IMR-90 (cell line): ENCODE results near the gene SLC7A6. TPM values are rescaled to one million over a fixed set of nuclear protein-coding genes. Genes with fewer than 3 reads are reported as not detected.

ENCODE experiments used
- ATAC-seq: fragments of 200-7000 bp; cut with Tn5 transposase; 2 replicates; pipeline ENCODE4 v1.9.1; 2020; ENCODE audit warnings: low read depth, mild to moderate bottlenecking, moderate library complexity
- BruUV-seq: library from RNA; stranded (reverse); fragments of 400-500 nt; replicated peaks from 2 replicates; lab custom pipeline; 2021; lab: Mats Ljungman, UMichigan
- CTCF ChIA-PET: fragments of 300-600 bp; formaldehyde crosslinking; extraction: SDS; loops from one replicate; lab custom pipeline; 2021; ENCODE audit warnings: antibody characterized with exemption; lab: Yijun Ruan, JAX
- POLR2A ChIA-PET: fragments of 300-600 bp; sonication (Branson Sonifier 250); formaldehyde crosslinking; loops from one replicate; lab custom pipeline; 2022; ENCODE audit warnings: antibody characterized with exemption; ENCODE audit not compliant: unreplicated experiment; lab: Charles Lee
- DNase-seq: peaks from one replicate; pipeline ENCODE4 v3.0.0; 2013
- H2AFZ ChIP-seq: replicated peaks from 2 replicates; pipeline ENCODE3; 2013; ENCODE audit warnings: low read length, mild to moderate bottlenecking; ENCODE audit not compliant: poor library complexity
- H2AK5ac ChIP-seq: 2 replicates; pipeline ENCODE4 v1.6.1; 2013; ENCODE audit warnings: low read depth, low read length, inconsistent platforms
- H2AK9ac ChIP-seq: replicated peaks from 2 replicates; pipeline ENCODE3; 2013; ENCODE audit warnings: mild to moderate bottlenecking, low read depth, low read length, moderate library complexity; ENCODE audit not compliant: poor library complexity
- H2BK120ac ChIP-seq: 2 replicates; pipeline ENCODE4 v1.6.1; 2013; ENCODE audit warnings: low read depth, low read length, inconsistent platforms
- H2BK15ac ChIP-seq: 3 replicates; pipeline ENCODE4 v1.6.1; 2013; ENCODE audit warnings: low read depth, low read length, inconsistent platforms
- H2BK20ac ChIP-seq: 2 replicates; pipeline ENCODE4 v1.6.1; 2013; ENCODE audit warnings: low read depth, mild to moderate bottlenecking, inconsistent platforms, low read length, moderate library complexity
- H2BK5ac ChIP-seq: 2 replicates; pipeline ENCODE4 v1.6.1; 2013; ENCODE audit warnings: mild to moderate bottlenecking, low read depth, low read length, inconsistent platforms; ENCODE audit not compliant: poor library complexity, severe bottlenecking
- H3K14ac ChIP-seq: replicated peaks from 2 replicates; pipeline ENCODE4 v1.6.1; 2013; ENCODE audit warnings: low read depth, low read length, inconsistent platforms
- H3K18ac ChIP-seq: 2 replicates; pipeline ENCODE4 v1.6.1; 2013; ENCODE audit warnings: low read depth, low read length, control low read depth
- H3K23ac ChIP-seq: 2 replicates; pipeline ENCODE4 v1.6.1; 2013; ENCODE audit warnings: low read depth, low read length, inconsistent platforms
- H3K27ac ChIP-seq: 2 replicates; pipeline ENCODE4 v1.5.1; 2013; ENCODE audit warnings: mild to moderate bottlenecking, control low read depth, low read length; ENCODE audit not compliant: insufficient read depth
- H3K27me3 ChIP-seq: 2 replicates; pipeline ENCODE4 v1.6.1; 2013; ENCODE audit warnings: low read length; ENCODE audit not compliant: control insufficient read depth, insufficient read depth
- H3K36me3 ChIP-seq: 2 replicates; pipeline ENCODE4 v1.6.1; 2013; ENCODE audit warnings: low read length, mixed read lengths; ENCODE audit not compliant: control insufficient read depth, insufficient read depth
- H3K4ac ChIP-seq: 2 replicates; pipeline ENCODE4 v1.6.1; 2013; ENCODE audit warnings: low read depth, low read length, inconsistent platforms
- H3K4me1 ChIP-seq: 2 replicates; pipeline ENCODE4 v1.6.1; 2013; ENCODE audit warnings: low read length, mixed read lengths; ENCODE audit not compliant: control insufficient read depth, insufficient read depth
- H3K4me2 ChIP-seq: 2 replicates; pipeline ENCODE4 v1.6.1; 2013; ENCODE audit warnings: low read depth, mild to moderate bottlenecking, control low read depth, low read length, moderate library complexity
- H3K4me3 ChIP-seq: 2 replicates; pipeline ENCODE4 v1.5.1; 2013; ENCODE audit warnings: low read depth, mild to moderate bottlenecking, control low read depth, low read length, moderate library complexity; ENCODE audit not compliant: insufficient read depth
- H3K56ac ChIP-seq: 2 replicates; pipeline ENCODE4 v1.6.1; 2013; ENCODE audit warnings: low read length, inconsistent platforms; ENCODE audit not compliant: insufficient read depth; ENCODE audit errors: extremely low read depth
- H3K79me1 ChIP-seq, 2 experiments: 2 replicates each; pipeline ENCODE4 v1.6.1; 2013; ENCODE audit warnings: low read length in 2 of 2, inconsistent platforms in 1 of 2, low read depth in 1 of 2
- H3K9ac ChIP-seq: 2 replicates; pipeline ENCODE4 v1.6.1; 2013; ENCODE audit warnings: low read depth, low read length, control low read depth
- H3K9me1 ChIP-seq: 2 replicates; pipeline ENCODE4 v1.6.1; 2013; ENCODE audit warnings: low read length, inconsistent platforms; ENCODE audit not compliant: insufficient read depth
- H3K9me3 ChIP-seq: 2 replicates; pipeline ENCODE4 v1.6.1; 2013; ENCODE audit warnings: low read length; ENCODE audit not compliant: control insufficient read depth, insufficient read depth
- H4K20me1 ChIP-seq: 2 replicates; pipeline ENCODE4 v1.6.1; 2013; ENCODE audit warnings: low read length, inconsistent platforms; ENCODE audit not compliant: insufficient read depth
- H4K5ac ChIP-seq: 2 replicates; pipeline ENCODE4 v1.6.1; 2013; ENCODE audit warnings: mild to moderate bottlenecking, low read depth, low read length, control low read depth
- H4K8ac ChIP-seq, 2 experiments: 2 replicates each; pipeline ENCODE4 v1.6.1; 2013; ENCODE audit warnings: low read depth in 2 of 2, low read length in 2 of 2, control low read depth in 1 of 2, inconsistent platforms in 1 of 2
- H4K91ac ChIP-seq: 2 replicates; pipeline ENCODE4 v1.6.1; 2013; ENCODE audit warnings: low read depth, low read length, inconsistent platforms; ENCODE audit not compliant: insufficient read depth
- BHLHE40 ChIP-seq: fragments of 150-350 bp; IDR thresholded peaks from 2 replicates; pipeline ENCODE4 v1.6.1; 2016; ENCODE audit warnings: mild to moderate bottlenecking, low read depth, low read length
- CEBPB ChIP-seq: IDR thresholded peaks from 2 replicates; pipeline ENCODE4 v1.6.1; 2012; ENCODE audit warnings: low read depth, low read length, improper control_type of control experiment
- CTCF ChIP-seq: conservative IDR thresholded peaks from 2 replicates; pipeline ENCODE4 v1.5.1; 2012; ENCODE audit warnings: mild to moderate bottlenecking, low read depth, low read length, improper control_type of control experiment
- ELK1 ChIP-seq: fragments of 150-350 bp; IDR thresholded peaks from 2 replicates; pipeline ENCODE4 v1.6.1; 2016; ENCODE audit warnings: low read depth, mild to moderate bottlenecking, low read length, moderate library complexity, borderline replicate concordance
- FOS ChIP-seq: fragments of 150-350 bp; IDR thresholded peaks from 2 replicates; pipeline ENCODE4 v1.6.1; 2016; ENCODE audit warnings: low read depth, low read length
- MAZ ChIP-seq: IDR thresholded peaks from 2 replicates; pipeline ENCODE4 v1.6.1; 2012; ENCODE audit warnings: low read depth, mild to moderate bottlenecking, low read length, improper control_type of control experiment, moderate library complexity, borderline replicate concordance
- POLR2A ChIP-seq: IDR thresholded peaks from 2 replicates; pipeline ENCODE4 v1.6.1; 2012; ENCODE audit warnings: mild to moderate bottlenecking, low read depth, low read length
- RFX5 ChIP-seq: IDR thresholded peaks from 2 replicates; pipeline ENCODE4 v1.8.0; 2012; ENCODE audit warnings: low read depth, mild to moderate bottlenecking, low read length, moderate library complexity
- SMC3 ChIP-seq: fragments of 150-350 bp; IDR thresholded peaks from 2 replicates; pipeline ENCODE4 v1.6.1; 2016; ENCODE audit warnings: low read depth, mild to moderate bottlenecking, antibody characterized with exemption, low read length, moderate library complexity
- USF2 ChIP-seq: fragments of 150-350 bp; IDR thresholded peaks from 2 replicates; pipeline ENCODE4 v1.6.1; 2017; ENCODE audit warnings: mild to moderate bottlenecking, antibody characterized with exemption, low read length, low read depth
- WGBS, 2 experiments: methylation state at CpG; one replicate each; pipeline versions ENCODE4 v1.1.5 to v1.1.7; 2013; ENCODE audit warnings: missing lambda C conversion rate in 2 of 2; ENCODE audit not compliant: insufficient read length in 1 of 2; ENCODE audit errors: extremely low coverage in 2 of 2; 5-methylcytosine and 5-hydroxymethylcytosine counted together
- dilution Hi-C: fragments of 300-500 bp; cut with HindIII; formaldehyde crosslinking; loops from one replicate; pipeline ENCODE4 v1.14.3; 2018; ENCODE audit warnings: low sequenced_read_pairs; ENCODE audit not compliant: unreplicated experiment
- in situ Hi-C: fragments of 300-500 bp; cut with MboI; formaldehyde crosslinking; loops from 3 replicates; pipeline ENCODE4 v1.14.3; 2019; ENCODE audit warnings: low sequenced_read_pairs, inconsistent platforms, mixed read lengths
- intact Hi-C: fragments of 100-400 bp; cut with micrococcal nuclease; formaldehyde crosslinking; loops from 2 replicates; pipeline ENCODE4 v1.10.0; 2022
- polyA plus RNA-seq, 3 experiments: library from polyadenylated mRNA; depleted of rRNA; stranded (reverse); fragments of >200 nt; gene quantifications; 2 replicates each; pipeline ENCODE4 v1.2.3, GENCODE V29; 2012; ENCODE audit warnings: low replicate concordance in 1 of 3
- total RNA-seq: library from RNA; depleted of rRNA; stranded (reverse); fragments of >200 nt; gene quantifications from 2 replicates; pipeline ENCODE4 v1.2.3, GENCODE V29; 2012

The SLC7A6 gene
- total and polyA plus RNA-seq, 2 of the 4 experiments (the other 2 are of a cell fraction) = 29.4 to 36.1 TPM

- no peak for DNase-seq
- Histone ChIP-seq H2BK20ac (no peak overlapping the region), H2BK120ac (no peak overlapping the region), H3K9ac (no peak overlapping the region), H3K36me3 (peaks cover 12% of the 10 kb centered on the region), H3K9me1 (peaks cover 27% of the 10 kb centered on the region), H3K4ac (no peak overlapping the region), H4K91ac (no peak overlapping the region), H2BK5ac (no peak overlapping the region), H3K27me3 (no peaks in the 10 kb centered on the region), H3K4me3 (no peak overlapping the region), H3K27ac (no peak overlapping the region), H3K18ac (no peak overlapping the region), H3K9me3 (no peaks in the 10 kb centered on the region), H3K14ac (no peak overlapping the region), H2BK15ac (no peak overlapping the region), H3K56ac (no peak overlapping the region), H2AK9ac (no peak overlapping the region), H3K79me1 (peaks cover 30 to 51% of the 10 kb centered on the region in 2 experiments), H4K20me1 (no peaks in the 10 kb centered on the region), H3K23ac (no peak overlapping the region), H4K8ac (no peak overlapping the region), H4K5ac (no peak overlapping the region), H3K4me1 (peaks cover 14% of the 10 kb centered on the region), H3K4me2 (no peak overlapping the region), H2AFZ (no peak overlapping the region), H2AK5ac (peak overlapping the region; percentile 33; the same call in 1 of the 2 replicates)
- in situ Hi-C loops (no loop called here), intact Hi-C loops (no loop called here), dilution Hi-C loops (no loop called here)
- ChIA-PET CTCF (interaction anchor here (1.3 kb wide), 1 partner anchor 14 kb away, joined by 4 read pairs; no protein-coding TSS in a partner anchor), POLR2A (no interaction called here)
- TF ChIP-seq ELK1 = no peak
- no peak for TF ChIP-seq SMC3
- TF ChIP-seq RFX5 = no peak
- no peak for TF ChIP-seq CEBPB
- TF ChIP-seq USF2 = no peak
- TF ChIP-seq BHLHE40 = no peak
- no peak for TF ChIP-seq CTCF
- TF ChIP-seq POLR2A = no peak
- TF ChIP-seq MAZ = no peak
- TF ChIP-seq FOS = no peak
- WGBS, 2 experiments = 100% methylated on average over 1 of the region's 4 CpGs; no CpG with 5 or more reads in 1 of the 2 experiments
- no TSS peak for BruUV-seq
- ATAC-seq = no peak
Observed at GRCh38 chr16:68247932-68248331, 16.4 kb upstream of the SLC7A6 start.
